ENCODE measurements around the gene CHST14.

The CHST14 gene

GRCh38 chr15:40486066-40486770 is 15.4 kb downstream of the CHST14 start:
- no peaks in the 10 kb centered on the region for H3K36me3 ChIP-seq
- H3K9me3 ChIP-seq (ENCODE audit: severe bottlenecking) = no peaks in the 10 kb centered on the region
- H3K4me3 ChIP-seq (ENCODE audit: low read depth, low read length) = no peak overlapping the region
- no peak overlapping the region for H3K27ac ChIP-seq
- no peak for TF ChIP-seq CTCF (IDR thresholded peaks at IDR 0.05; ENCODE audit: low read depth, low read length)
- no peaks in the 10 kb centered on the region for H3K27me3 ChIP-seq (ENCODE audit: insufficient read depth, low read depth, severe bottlenecking)
- no peak for DNase-seq

GRCh38 chr15:40487816-40488682 is 17.3 kb downstream of the CHST14 start:
- TF ChIP-seq CTCF (IDR thresholded peaks at IDR 0.05; ENCODE audit: low read depth, low read length) = no peak
- H3K4me3 ChIP-seq (ENCODE audit: low read depth, low read length) = no peak overlapping the region
- no peak overlapping the region for H3K27ac ChIP-seq
- no peaks in the 10 kb centered on the region for H3K36me3 ChIP-seq
- H3K27me3 ChIP-seq (ENCODE audit: insufficient read depth, low read depth, severe bottlenecking) = no peaks in the 10 kb centered on the region
- H3K9me3 ChIP-seq (ENCODE audit: severe bottlenecking) = no peaks in the 10 kb centered on the region
- DNase-seq = no peak

- H3K4me3 ChIP-seq (ENCODE audit: low read depth, low read length) = no peak overlapping the region
- no peaks in the 10 kb centered on the region for H3K27me3 ChIP-seq (ENCODE audit: insufficient read depth, low read depth, severe bottlenecking)
- no peak overlapping the region for H3K27ac ChIP-seq
- no peaks in the 10 kb centered on the region for H3K9me3 ChIP-seq (ENCODE audit: severe bottlenecking)
- no peak for TF ChIP-seq CTCF (IDR thresholded peaks at IDR 0.05; ENCODE audit: low read depth, low read length)
- no peaks in the 10 kb centered on the region for H3K36me3 ChIP-seq
- no peak for DNase-seq
Measured at GRCh38 chr15:40489274-40490175, 18.7 kb downstream of the CHST14 start.

GRCh38 chr15:40493089-40493840 is 22.5 kb downstream of the CHST14 start:
- Histone ChIP-seq H3K9me3 (ENCODE audit: severe bottlenecking) (no peaks in the 10 kb centered on the region), H3K27me3 (ENCODE audit: insufficient read depth, low read depth, severe bottlenecking) (no peaks in the 10 kb centered on the region), H3K36me3 (no peaks in the 10 kb centered on the region), H3K27ac (no peak overlapping the region), H3K4me3 (ENCODE audit: low read depth, low read length) (no peak overlapping the region)
- no peak for TF ChIP-seq CTCF (IDR thresholded peaks at IDR 0.05; ENCODE audit: low read depth, low read length)
- DNase-seq = no peak

GRCh38 chr15:40495516-40495915 is 24.7 kb downstream of the CHST14 start:
- H3K36me3 ChIP-seq = no peaks in the 10 kb centered on the region
- H3K4me3 ChIP-seq (ENCODE audit: low read depth, low read length) = no peak overlapping the region
- H3K27me3 ChIP-seq (ENCODE audit: insufficient read depth, low read depth, severe bottlenecking) = no peaks in the 10 kb centered on the region
- TF ChIP-seq CTCF (IDR thresholded peaks at IDR 0.05; ENCODE audit: low read depth, low read length) = no peak
- H3K9me3 ChIP-seq (ENCODE audit: severe bottlenecking) = no peaks in the 10 kb centered on the region
- H3K27ac ChIP-seq = no peak overlapping the region
- no peak for DNase-seq
